Effector memory CD4-positive, alpha-beta T cell (primary cell): ENCODE data around the gene CLDN9.
A peak's percentile ranks its signal among the peaks of the same experiment; 100 is the strongest.

ENCODE experiments used
- DNase-seq, 3 donors: peaks; one replicate each; pipeline ENCODE4 v3.0.0-alpha.2; 2020
- H3K27ac ChIP-seq: 2 replicates; pipeline ENCODE4 v1.7.0; 2013; ENCODE audit warnings: mild to moderate bottlenecking, low read length, moderate library complexity; ENCODE audit not compliant: insufficient read depth, poor library complexity, severe bottlenecking
- H3K27me3 ChIP-seq: replicated peaks from 2 replicates; pipeline ENCODE4 v1.7.0; 2013; ENCODE audit warnings: mild to moderate bottlenecking, low read length; ENCODE audit not compliant: insufficient read depth, control insufficient read depth, poor library complexity, severe bottlenecking
- H3K36me3 ChIP-seq: 2 replicates; pipeline ENCODE4 v1.7.0; 2013; ENCODE audit warnings: mild to moderate bottlenecking, low read length, moderate library complexity; ENCODE audit not compliant: control insufficient read depth, insufficient read depth
- H3K4me1 ChIP-seq: 2 replicates; pipeline ENCODE4 v1.7.0; 2013; ENCODE audit warnings: low read length, mild to moderate bottlenecking; ENCODE audit not compliant: control insufficient read depth, insufficient read depth, poor library complexity, severe bottlenecking
- H3K4me3 ChIP-seq: 2 replicates; pipeline ENCODE4 v1.7.0; 2013; ENCODE audit warnings: low read length, low read depth, mild to moderate bottlenecking; ENCODE audit not compliant: insufficient read depth, poor library complexity, severe bottlenecking
- H3K9me3 ChIP-seq: 2 replicates; pipeline ENCODE4 v1.7.0; 2013; ENCODE audit warnings: mild to moderate bottlenecking, low read length, moderate library complexity; ENCODE audit not compliant: control insufficient read depth

Gene CLDN9

GRCh38 chr16:3062553-3062952 is 49.8 kb downstream of the CLDN9 start:
- no peaks in the 10 kb centered on the region for H3K9me3 ChIP-seq
- peaks cover 26% of the 10 kb centered on the region for H3K4me1 ChIP-seq
- DNase-seq: no peak
- no peak overlapping the region for H3K4me3 ChIP-seq
- no peaks in the 10 kb centered on the region for H3K36me3 ChIP-seq
- no peak overlapping the region for H3K27ac ChIP-seq
- no peaks in the 10 kb centered on the region for H3K27me3 ChIP-seq

- peak overlapping the region; percentile 97 for H3K27ac ChIP-seq
Observed at GRCh38 chr16:3063625-3064386, 51.1 kb downstream of the CLDN9 start.

More at GRCh38 chr16:3063625-3064386, 51.1 kb downstream of the CLDN9 start:
- Histone ChIP-seq H3K36me3 (peaks cover 10% of the 10 kb centered on the region), H3K4me3 (no peak overlapping the region), H3K4me1 (peaks cover 28% of the 10 kb centered on the region), H3K9me3 (no peaks in the 10 kb centered on the region), H3K27me3 (no peaks in the 10 kb centered on the region)
- DNase-seq: no peak
